GM15510 (cell line): ENCODE measurements around the gene CATSPERZ.

Experiments used
- POLR2A ChIP-seq: IDR thresholded peaks from 3 replicates; pipeline ENCODE4 v1.6.1; 2011; ENCODE audit warnings: borderline replicate concordance; ENCODE audit not compliant: insufficient read length; ENCODE audit errors: extremely low read depth

The CATSPERZ gene

DNA sequence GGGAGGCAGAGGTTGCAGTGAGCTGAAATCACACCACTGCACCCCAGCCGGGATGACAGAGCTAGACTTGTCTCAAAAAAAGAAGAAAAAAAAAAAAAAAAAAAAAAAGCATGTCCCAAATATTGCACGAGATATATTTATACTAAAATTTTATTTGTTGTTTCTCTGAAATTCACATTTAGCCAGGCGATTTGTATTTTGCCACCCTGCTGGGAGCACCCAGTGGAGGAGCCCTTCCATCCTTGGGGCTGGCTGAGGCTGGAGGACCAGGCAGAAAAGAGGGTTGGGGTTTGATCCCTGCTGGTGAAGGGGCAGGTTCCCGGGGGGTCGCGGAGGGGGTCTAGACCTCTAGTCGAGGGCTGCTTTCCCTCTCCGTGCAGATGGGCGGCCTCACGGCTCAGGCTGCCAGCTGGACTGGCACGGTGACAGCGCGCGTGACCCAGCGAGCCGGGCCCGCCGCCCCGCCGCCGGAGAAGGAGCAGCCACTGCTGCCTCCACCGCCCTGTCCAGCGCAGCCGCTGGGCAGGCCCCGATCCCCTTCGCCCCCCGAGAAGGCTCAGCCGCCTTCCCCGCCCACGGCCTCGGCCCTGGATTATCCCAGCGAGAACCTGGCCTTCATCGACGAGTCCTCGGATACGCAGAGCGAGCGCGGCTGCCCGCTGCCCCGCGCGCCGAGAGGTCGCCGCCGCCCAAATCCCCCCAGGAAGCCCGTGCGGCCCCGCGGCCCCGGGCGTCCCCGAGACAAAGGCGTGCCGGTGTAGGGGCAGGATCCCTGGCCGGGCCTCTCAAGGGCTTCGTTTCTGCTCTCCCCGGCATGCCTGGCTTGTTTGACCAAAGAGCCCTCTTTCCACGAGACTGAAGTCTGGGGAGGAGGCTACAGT is 952 bp upstream of the CATSPERZ start:
- TF ChIP-seq POLR2A = no peak

DNA sequence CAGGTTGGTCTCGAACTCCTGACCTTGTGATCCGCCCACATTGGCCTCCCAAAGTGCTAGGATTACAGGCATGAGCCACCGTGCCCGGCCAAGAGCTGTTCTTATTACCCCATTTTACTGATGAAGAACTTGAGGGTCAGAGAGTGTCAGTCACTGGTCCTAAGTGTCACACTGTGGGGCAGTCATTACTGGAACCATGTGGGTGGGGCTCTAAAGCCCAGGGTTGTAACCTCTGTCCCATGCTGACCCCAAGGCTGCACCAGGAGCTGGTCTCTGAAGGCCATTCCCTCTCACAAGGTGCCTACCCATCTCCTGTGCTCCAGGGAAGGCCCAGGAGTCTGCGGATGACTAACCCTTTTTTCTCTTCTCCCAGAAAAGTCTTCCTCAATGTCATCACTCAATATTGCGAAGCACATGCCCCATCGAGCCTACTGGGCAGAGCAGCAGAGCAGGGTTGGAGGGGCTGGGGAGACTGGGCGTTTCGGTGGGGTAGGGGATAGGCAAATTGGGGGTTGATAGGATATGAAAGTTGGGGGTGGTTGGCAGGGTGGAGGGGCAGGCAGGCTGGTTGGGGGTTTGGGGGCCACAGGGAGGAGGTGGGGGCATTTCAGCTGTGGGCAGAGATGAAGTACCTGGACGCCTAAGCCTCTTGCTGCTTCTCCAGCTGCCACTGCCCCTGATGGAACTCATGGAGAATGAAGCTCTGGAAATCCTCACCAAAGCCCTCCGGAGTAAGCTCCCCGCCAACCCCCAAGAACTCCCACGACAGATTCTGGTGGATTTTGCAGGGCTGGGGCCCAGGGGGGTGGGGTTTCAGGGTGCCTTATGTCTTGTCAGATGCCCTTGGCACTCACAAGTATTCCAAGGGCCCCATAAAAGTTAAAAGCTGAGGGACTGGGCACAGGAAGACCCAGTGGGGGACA is 3.2 kb downstream of the CATSPERZ start:
- TF ChIP-seq POLR2A = no peak

- no peak for TF ChIP-seq POLR2A
These were observed 3.8 kb downstream of the CATSPERZ start for GRCh38 chr11:64304032-64304315.

- peak; percentile 71 for TF ChIP-seq POLR2A
These were observed 4.3 kb downstream of the CATSPERZ start for GRCh38 chr11:64304316-64305072.

DNA sequence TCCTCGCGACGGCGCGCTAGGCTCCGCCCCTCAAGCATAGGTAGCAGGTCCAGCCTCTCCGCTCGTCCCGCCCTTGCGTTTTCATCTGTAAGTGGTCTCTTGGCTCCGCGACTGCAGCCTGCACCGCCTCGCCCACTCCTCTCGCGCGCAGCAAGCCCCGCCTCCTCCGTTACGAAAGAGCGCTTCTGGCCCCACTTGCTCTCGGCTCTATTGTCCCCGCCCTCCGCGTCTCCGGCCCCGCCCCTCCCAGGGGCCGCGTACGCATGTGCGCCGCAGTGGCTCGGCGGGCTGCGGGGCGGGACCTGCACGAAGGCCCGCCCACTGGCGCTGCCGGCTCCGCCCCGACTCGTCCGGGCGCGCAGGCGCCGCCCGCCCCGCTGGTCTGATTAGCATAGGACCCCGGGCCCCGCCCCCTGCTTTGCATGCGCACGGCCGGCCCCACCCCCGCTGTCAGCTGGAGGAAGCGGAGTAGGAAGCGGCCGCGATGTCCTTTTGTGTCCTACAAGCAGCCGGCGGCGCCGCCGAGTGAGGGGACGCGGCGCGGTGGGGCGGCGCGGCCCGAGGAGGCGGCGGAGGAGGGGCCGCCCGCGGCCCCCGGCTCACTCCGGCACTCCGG is 5.0 kb downstream of the CATSPERZ start, which contains the start of gene ESRRA:
TSS of gene ESRRA (plus strand) at position 450 of the 616 bp plus-strand sequence. CDS start 1,656 bp downstream, outside the sequence.
- peak; percentile 73 for TF ChIP-seq POLR2A

- peak; percentile 34 for TF ChIP-seq POLR2A
These were observed 5.8 kb downstream of the CATSPERZ start for GRCh38 chr11:64305691-64306562.

GRCh38 chr11:64306563-64306875 is 6.4 kb downstream of the CATSPERZ start:
- no peak for TF ChIP-seq POLR2A

- TF ChIP-seq POLR2A = no peak
These were observed 6.9 kb downstream of the CATSPERZ start for GRCh38 chr11:64306876-64307622.

DNA sequence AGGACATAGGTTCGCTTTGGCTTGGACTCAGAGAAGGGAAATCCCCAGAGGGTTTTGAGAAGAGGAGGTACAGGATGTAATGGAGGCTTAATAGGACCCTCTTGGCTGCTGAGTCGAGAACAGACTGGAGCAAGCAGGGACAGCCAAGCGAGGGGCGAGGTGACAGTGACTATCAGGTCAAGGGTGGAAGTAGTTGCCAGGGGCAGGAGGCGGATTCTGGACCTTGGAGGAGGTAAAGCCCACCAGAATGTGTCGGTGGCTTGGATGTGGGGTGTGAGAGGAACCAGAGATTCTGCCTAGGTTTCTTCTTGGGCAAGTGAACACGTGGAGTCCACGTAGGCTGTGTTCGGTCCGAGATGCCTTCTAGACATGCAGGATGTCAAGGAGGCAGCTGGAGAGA is 12.8 kb downstream of the CATSPERZ start:
- no peak for TF ChIP-seq POLR2A

- no peak for TF ChIP-seq POLR2A
These were observed 13.5 kb downstream of the CATSPERZ start for GRCh38 chr11:64313491-64314145.

- TF ChIP-seq POLR2A = no peak
These were observed 14.1 kb downstream of the CATSPERZ start for GRCh38 chr11:64314146-64314804.
